Measurements from ENCODE around the gene RPL15.
"Not testable (repeated sequence)": the region's sequence is repeated elsewhere in the genome, so short reads cannot be mapped to it uniquely, and the experiment has no call there.

The RPL15 gene

DNA sequence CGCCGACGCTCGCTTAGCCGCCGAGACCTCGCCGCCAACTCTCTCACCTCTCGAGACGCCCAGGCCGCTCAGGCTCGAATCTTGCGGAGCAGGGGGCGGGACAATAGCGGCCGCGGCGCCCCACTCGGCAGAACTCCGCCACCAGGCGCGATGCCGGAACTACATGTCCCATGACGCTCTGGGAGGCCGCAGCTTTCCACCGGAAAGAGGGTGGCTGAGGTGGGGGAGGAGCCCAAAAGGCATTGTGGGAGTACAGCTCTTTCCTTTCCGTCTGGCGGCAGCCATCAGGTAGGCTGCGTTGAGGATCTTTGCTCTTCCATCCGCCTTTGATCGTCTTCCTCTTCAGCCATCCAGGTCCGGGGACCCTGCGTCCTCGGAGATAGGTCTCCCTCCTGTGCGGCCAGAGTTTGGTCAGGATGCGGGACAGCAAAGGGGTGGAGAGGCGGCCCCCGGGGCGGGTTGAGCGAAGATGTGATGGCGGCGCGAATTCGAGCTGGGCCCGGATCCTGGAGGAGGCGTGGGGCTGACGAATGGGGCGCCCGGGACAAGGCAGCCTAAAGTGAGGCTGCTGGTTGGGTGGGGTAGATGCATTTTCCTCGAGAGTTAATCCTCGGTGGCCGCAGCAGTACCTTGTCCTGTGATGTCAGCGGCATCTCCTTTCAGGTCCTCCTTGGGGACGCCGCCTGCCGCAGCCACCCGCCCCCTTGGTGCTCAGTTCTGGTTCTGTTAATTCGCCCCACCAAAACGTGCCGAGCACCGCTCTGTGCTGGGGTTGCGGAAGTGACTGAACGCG is at the start of gene RPL15, which contains the start of gene NKIRAS1:
TSS of gene RPL15 (plus strand) at position 247 of the 793 bp plus-strand sequence. CDS start 728 bp downstream, outside the sequence.
TSS of gene NKIRAS1 (minus strand) at position 105 of the 793 bp plus-strand sequence. CDS start 6,086 bp downstream, outside the sequence.
- Histone ChIP-seq H3K36me3 (replicated peaks) (peaks cover 25% of the 10 kb centered on the region), H3K27ac (peak within 1 kb of the TSS; percentile 84), H3K4me3 (ENCODE audit: low read depth, low read length) (peak within 1 kb of the TSS; percentile 97), H3K27me3 (replicated peaks) (no peaks in the 10 kb centered on the region)
- in situ Hi-C loops (cut with HindIII; ENCODE audit: low pct_ligation_motif_present, low sequenced_read_pairs): no loop called here
- peak; percentile 96 for DNase-seq
- TF ChIP-seq, protein P1, sequence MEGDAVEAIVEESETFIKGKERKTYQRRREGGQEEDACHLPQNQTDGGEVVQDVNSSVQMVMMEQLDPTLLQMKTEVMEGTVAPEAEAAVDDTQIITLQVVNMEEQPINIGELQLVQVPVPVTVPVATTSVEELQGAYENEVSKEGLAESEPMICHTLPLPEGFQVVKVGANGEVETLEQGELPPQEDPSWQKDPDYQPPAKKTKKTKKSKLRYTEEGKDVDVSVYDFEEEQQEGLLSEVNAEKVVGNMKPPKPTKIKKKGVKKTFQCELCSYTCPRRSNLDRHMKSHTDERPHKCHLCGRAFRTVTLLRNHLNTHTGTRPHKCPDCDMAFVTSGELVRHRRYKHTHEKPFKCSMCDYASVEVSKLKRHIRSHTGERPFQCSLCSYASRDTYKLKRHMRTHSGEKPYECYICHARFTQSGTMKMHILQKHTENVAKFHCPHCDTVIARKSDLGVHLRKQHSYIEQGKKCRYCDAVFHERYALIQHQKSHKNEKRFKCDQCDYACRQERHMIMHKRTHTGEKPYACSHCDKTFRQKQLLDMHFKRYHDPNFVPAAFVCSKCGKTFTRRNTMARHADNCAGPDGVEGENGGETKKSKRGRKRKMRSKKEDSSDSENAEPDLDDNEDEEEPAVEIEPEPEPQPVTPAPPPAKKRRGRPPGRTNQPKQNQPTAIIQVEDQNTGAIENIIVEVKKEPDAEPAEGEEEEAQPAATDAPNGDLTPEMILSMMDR (IDR thresholded peaks at IDR 0.05; ENCODE audit: low read depth, low read length, missing control alignments): peak; percentile 61

DNA sequence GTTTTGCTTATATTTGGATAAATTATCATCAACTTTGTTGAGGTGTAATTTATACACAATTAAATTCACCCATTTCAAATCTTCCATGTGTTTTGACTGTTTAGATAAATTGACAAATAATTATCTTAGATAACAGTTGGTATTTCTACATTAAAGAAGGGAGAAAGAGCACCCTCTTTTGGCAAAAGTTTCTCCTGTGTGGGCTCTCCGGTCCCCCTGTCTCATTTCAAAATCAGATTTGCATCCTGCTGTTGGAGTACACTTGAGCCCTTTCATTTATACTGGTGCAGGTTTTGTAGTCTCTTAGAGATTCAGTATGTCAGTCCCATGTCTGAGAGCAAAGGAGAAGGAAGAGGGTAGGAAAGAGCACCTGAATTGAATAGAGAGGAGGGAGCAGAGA is 49.5 kb upstream of the RPL15 start:
- in situ Hi-C loops (cut with HindIII; ENCODE audit: low pct_ligation_motif_present, low sequenced_read_pairs): no loop called here
- DNase-seq: no peak
- H3K4me3 ChIP-seq (ENCODE audit: low read depth, low read length): no peak overlapping the region

DNA sequence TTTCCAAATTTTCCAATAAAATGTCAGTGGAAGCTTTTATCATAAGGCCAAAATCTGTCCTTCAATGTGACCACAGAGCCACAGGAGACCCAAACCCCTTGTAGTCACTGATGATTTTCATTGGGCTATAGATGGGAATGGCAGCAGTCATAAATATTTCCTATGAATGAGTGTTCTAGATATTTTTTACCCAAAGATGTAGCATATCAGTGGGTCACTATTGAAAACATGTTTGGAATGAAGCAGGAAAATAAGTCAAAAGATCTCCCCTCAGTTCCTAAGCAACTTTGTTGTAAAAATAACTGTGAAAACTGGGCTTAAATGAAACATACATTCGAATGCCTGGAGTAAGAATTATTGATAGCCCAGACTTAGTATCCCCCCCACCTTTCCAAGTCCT is 49.1 kb upstream of the RPL15 start:
- TF ChIP-seq, protein P1 (IDR thresholded peaks at IDR 0.05; ENCODE audit: low read depth, low read length, missing control alignments): no peak

More for the DNA sequence above, 49.5 kb upstream of the RPL15 start:
- Histone ChIP-seq H3K27ac (no peak overlapping the region), H3K27me3 (replicated peaks) (no peaks in the 10 kb centered on the region), H3K36me3 (replicated peaks) (no peaks in the 10 kb centered on the region)
- TF ChIP-seq, protein P1 (IDR thresholded peaks at IDR 0.05; ENCODE audit: low read depth, low read length, missing control alignments): peak; percentile 30

DNA sequence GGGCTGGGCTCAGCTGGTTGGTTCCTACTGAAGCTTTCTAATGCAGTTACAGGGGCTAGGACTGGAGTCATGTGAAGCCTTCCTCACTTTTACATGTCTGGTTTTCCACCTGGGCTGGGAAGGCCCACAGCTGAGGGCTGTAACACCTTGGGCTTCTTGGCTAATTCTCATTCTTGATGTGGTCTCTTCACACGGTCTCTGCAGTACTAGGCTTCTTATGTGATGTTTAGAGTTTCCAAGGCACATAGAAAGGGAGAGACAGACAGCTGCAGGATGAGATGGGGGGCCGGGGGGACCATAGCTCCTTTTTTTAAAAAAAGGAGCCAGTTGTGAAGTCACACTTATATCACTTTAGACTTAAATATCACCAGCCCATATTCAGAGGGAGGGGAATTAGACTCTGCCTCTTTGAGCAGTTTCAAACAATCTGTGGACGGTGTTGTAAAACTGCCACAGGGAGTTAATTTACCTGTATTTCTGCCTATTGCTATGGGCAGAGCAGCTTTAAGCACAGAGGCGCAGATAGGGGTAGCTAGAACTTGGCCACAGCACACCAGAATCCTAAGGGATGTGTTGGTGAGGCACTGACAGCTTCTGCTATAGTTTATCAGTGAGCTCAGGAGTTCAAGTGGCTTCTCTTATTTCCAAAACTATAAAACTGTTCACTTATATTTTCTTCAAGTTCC is 46.8 kb upstream of the RPL15 start:
- no peaks in the 10 kb centered on the region for H3K27me3 ChIP-seq (replicated peaks)
- no peaks in the 10 kb centered on the region for H3K36me3 ChIP-seq (replicated peaks)
- DNase-seq: no peak
- TF ChIP-seq, protein P1 (IDR thresholded peaks at IDR 0.05; ENCODE audit: low read depth, low read length, missing control alignments): no peak
- H3K4me3 ChIP-seq (ENCODE audit: low read depth, low read length): no peak overlapping the region
- in situ Hi-C loops (cut with HindIII; ENCODE audit: low pct_ligation_motif_present, low sequenced_read_pairs): no loop called here
- no peak overlapping the region for H3K27ac ChIP-seq

More for the DNA sequence above, 49.1 kb upstream of the RPL15 start:
- no peak for DNase-seq
- Histone ChIP-seq H3K27me3 (replicated peaks) (no peaks in the 10 kb centered on the region), H3K27ac (no peak overlapping the region), H3K4me3 (ENCODE audit: low read depth, low read length) (no peak overlapping the region), H3K36me3 (replicated peaks) (no peaks in the 10 kb centered on the region)
- in situ Hi-C loops (cut with HindIII; ENCODE audit: low pct_ligation_motif_present, low sequenced_read_pairs): no loop called here

DNA sequence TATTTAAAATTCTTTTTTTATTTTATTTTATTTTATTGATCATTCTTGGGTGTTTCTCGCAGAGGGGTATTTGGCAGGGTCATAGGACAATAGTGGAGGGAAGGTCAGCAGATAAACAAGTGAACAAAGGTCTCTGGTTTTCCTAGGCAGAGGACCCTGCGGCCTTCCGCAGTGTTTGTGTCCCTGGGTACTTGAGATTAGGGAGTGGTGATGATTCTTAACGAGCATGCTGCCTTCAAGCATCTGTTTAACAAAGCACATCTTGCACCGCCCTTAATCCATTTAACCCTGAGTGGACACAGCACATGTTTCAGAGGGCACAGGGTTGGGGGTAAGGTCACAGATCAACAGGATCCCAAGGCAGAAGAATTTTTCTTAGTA is 46.3 kb upstream of the RPL15 start:
- DNase-seq; H3K27ac ChIP-seq; H3K36me3 ChIP-seq (replicated peaks); H3K27me3 ChIP-seq (replicated peaks); in situ Hi-C loops (cut with HindIII; ENCODE audit: low pct_ligation_motif_present, low sequenced_read_pairs); H3K4me3 ChIP-seq (ENCODE audit: low read depth, low read length): not testable (repeated sequence)

DNA sequence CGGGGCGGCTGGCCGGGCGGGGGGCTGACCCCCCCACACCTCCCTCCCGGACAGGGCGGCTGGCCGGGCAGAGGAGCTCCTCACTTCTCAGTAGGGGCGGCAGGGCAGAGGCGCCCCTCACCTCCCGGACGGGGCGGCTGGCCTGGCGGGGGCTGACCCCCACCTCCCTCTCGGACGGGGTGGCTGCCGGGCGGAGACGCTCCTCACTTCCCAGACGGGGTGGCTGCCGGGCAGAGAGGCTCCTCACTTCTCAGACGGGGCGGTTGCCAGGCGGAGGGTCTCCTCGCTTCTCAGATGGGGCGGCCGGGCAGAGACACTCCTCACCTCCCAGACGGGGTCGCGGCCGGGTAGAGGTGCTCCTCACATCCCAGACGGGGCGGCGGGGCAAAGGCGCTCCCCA is 45.6 kb upstream of the RPL15 start:
- H3K27me3 ChIP-seq (replicated peaks); DNase-seq; H3K27ac ChIP-seq; H3K36me3 ChIP-seq (replicated peaks); H3K4me3 ChIP-seq (ENCODE audit: low read depth, low read length); in situ Hi-C loops (cut with HindIII; ENCODE audit: low pct_ligation_motif_present, low sequenced_read_pairs): not testable (repeated sequence)
